CD14-positive monocyte (primary cell): Measurements from ENCODE around the gene HSD17B13. TPM values are rescaled to one million over a fixed set of nuclear protein-coding genes. Genes with fewer than 3 reads are reported as not detected.

Experiments
- DNase-seq, 3 donors: peaks; one replicate each; pipeline ENCODE4 v3.0.0-alpha.2; 2011 to 2022
- H2AFZ ChIP-seq: 2 replicates; pipeline ENCODE4 v1.6.0; 2012; ENCODE audit warnings: mild to moderate bottlenecking, low read depth, low read length, inconsistent platforms; ENCODE audit not compliant: insufficient read depth, poor library complexity, severe bottlenecking
- H3K27ac ChIP-seq, 2 donors: 1 replicate in 1 of 2; 2 replicates in 1 of 2; pipeline ENCODE4 v1.5.1; 2012 to 2013; ENCODE audit warnings: low read length in 2 of 2, control low read depth in 1 of 2, inconsistent platforms in 1 of 2, low read depth in 1 of 2, mild to moderate bottlenecking in 1 of 2
- H3K27me3 ChIP-seq, 2 donors: one replicate each; pipeline versions ENCODE4 v1.6.0 to v1.6.1; 2011 to 2013; ENCODE audit warnings: low read length in 2 of 2; ENCODE audit not compliant: control insufficient read depth in 2 of 2, insufficient read depth in 2 of 2
- H3K36me3 ChIP-seq, 2 donors: replicated peaks in 1 of 2; 1 replicate in 1 of 2; 2 replicates in 1 of 2; pipeline versions ENCODE4 v1.5.1 to v1.6.1; 2012 to 2013; ENCODE audit warnings: low read length in 2 of 2, control low read depth in 1 of 2, inconsistent platforms in 1 of 2, mild to moderate bottlenecking in 1 of 2; ENCODE audit not compliant: insufficient read depth in 2 of 2, control insufficient read depth in 1 of 2
- H3K4me1 ChIP-seq, 2 donors: 1 replicate in 1 of 2; 2 replicates in 1 of 2; pipeline versions ENCODE4 v1.5.1 to v1.6.1; 2012 to 2013; ENCODE audit warnings: low read length in 2 of 2, control low read depth in 1 of 2, inconsistent platforms in 1 of 2, mild to moderate bottlenecking in 1 of 2, moderate library complexity in 1 of 2; ENCODE audit not compliant: insufficient read depth in 2 of 2, control insufficient read depth in 1 of 2
- H3K4me2 ChIP-seq: replicated peaks from 2 replicates; pipeline ENCODE3; 2012; ENCODE audit warnings: low read length, moderate library complexity, mild to moderate bottlenecking; ENCODE audit not compliant: poor library complexity, severe bottlenecking; ENCODE audit errors: extremely low read depth
- H3K4me3 ChIP-seq, 3 experiments: fragments of 200-600 bp in 1 of 3; sonication (generic) in 1 of 3; replicated peaks in 1 of 3; 1 replicate in 2 of 3; 2 replicates in 1 of 3; pipeline ENCODE4 v1.5.1; 2011 to 2013; ENCODE audit warnings: low read length in 3 of 3, mild to moderate bottlenecking in 3 of 3, control low read depth in 2 of 3, low read depth in 2 of 3, inconsistent platforms in 1 of 3, moderate library complexity in 1 of 3
- H3K79me2 ChIP-seq: 2 replicates; pipeline ENCODE4 v1.6.0; 2012; ENCODE audit warnings: mild to moderate bottlenecking, control low read depth, inconsistent platforms, low read length, moderate library complexity; ENCODE audit not compliant: insufficient read depth
- H3K9ac ChIP-seq: 2 replicates; pipeline ENCODE4 v1.6.0; 2017; ENCODE audit warnings: low read length, mild to moderate bottlenecking; ENCODE audit not compliant: insufficient read depth, poor library complexity, severe bottlenecking
- H3K9me3 ChIP-seq, 2 donors: replicated peaks in 1 of 2; 1 replicate in 1 of 2; 2 replicates in 1 of 2; pipeline versions ENCODE4 v1.5.1 to v1.6.1; 2012 to 2013; ENCODE audit warnings: low read length in 2 of 2, control low read depth in 1 of 2; ENCODE audit not compliant: control insufficient read depth in 1 of 2, insufficient read depth in 1 of 2
- H4K20me1 ChIP-seq: 2 replicates; pipeline ENCODE4 v1.6.0; 2012; ENCODE audit warnings: mild to moderate bottlenecking, low read length, control low read depth, moderate library complexity; ENCODE audit not compliant: insufficient read depth
- H3K27ac Mint-ChIP-seq, 7 donors: one replicate each; pipeline ENCODE4 v1.8.0; 2020; ENCODE audit warnings: mild to moderate bottlenecking in 7 of 7, mixed read lengths in 7 of 7, moderate library complexity in 6 of 7, inconsistent platforms in 2 of 7
- H3K27me3 Mint-ChIP-seq, 3 donors: one replicate each; pipeline ENCODE4 v1.8.0; 2021 to 2022; ENCODE audit warnings: low read depth in 3 of 3, mild to moderate bottlenecking in 3 of 3, mixed read lengths in 3 of 3, moderate library complexity in 3 of 3, inconsistent platforms in 1 of 3
- H3K36me3 Mint-ChIP-seq, 2 donors: one replicate each; pipeline ENCODE4 v1.8.0; 2020; ENCODE audit warnings: mixed read lengths in 2 of 2, inconsistent platforms in 1 of 2, mild to moderate bottlenecking in 1 of 2
- H3K4me1 Mint-ChIP-seq: one replicate; pipeline ENCODE4 v1.8.0; 2020; ENCODE audit warnings: mild to moderate bottlenecking, mixed read lengths
- H3K4me3 Mint-ChIP-seq, 2 donors: one replicate each; pipeline ENCODE4 v1.8.0; 2020; ENCODE audit warnings: mild to moderate bottlenecking in 2 of 2, mixed read lengths in 2 of 2, moderate library complexity in 1 of 2
- H3K9me3 Mint-ChIP-seq, 7 donors: one replicate each; pipeline ENCODE4 v1.8.0; 2020 to 2022; ENCODE audit warnings: mixed read lengths in 7 of 7, mild to moderate bottlenecking in 6 of 7, moderate library complexity in 6 of 7, inconsistent platforms in 2 of 7
- WGBS: methylation state at CpG from one replicate; pipeline ENCODE4 v1.1.5; 2013; ENCODE audit warnings: missing lambda C conversion rate; ENCODE audit not compliant: insufficient coverage; 5-methylcytosine and 5-hydroxymethylcytosine counted together
- intact Hi-C, 2 donors: fragments of 100-400 bp; cut with micrococcal nuclease; formaldehyde crosslinking; loops; one replicate each; pipeline versions ENCODE4 v1.15.0 to v1.15.1; 2023
- polyA plus RNA-seq, 3 donors: library from polyadenylated mRNA; depleted of rRNA in 1 of 3; unstranded in 2 of 3; stranded (reverse) in 1 of 3; fragments of 300-500 nt in 2 of 3; fragments of >200 nt in 1 of 3; fragmentation: Illumina TruSeq in 2 of 3; gene quantifications; 1 replicate in 2 of 3; 2 replicates in 1 of 3; pipeline ENCODE4 v1.2.3, GENCODE V29; 2012 to 2021
- TF ChIP-seq, protein P1 (sequence below): fragments of 200-600 bp; IDR thresholded peaks from one replicate; pipeline ENCODE4 v1.8.0; 2022; ENCODE audit warnings: antibody characterized with exemption, mild to moderate bottlenecking

HSD17B13 gene
- polyA plus RNA-seq, 3 donors = 0.08 to 0.73 TPM; not detected in 1

DNA sequence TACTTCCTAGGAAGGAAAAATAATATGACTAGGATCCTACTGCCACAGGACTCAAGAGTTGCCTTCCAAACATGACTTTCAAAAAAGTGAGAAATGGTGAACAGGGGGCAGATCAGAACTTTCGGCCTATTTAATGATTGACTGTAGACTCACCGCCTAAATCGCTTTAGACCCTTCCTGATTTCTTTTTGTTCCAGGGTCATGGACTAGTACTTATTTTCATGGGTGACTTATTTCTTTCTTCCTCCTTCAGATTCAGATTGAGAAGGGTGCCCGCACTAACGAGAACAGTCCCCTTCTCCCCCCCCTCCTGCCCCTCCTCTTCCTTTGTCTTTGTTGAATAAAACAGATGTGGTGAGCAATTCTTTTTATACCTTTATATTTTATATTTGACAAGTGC lies 54.3 kb downstream of the HSD17B13 start:
- Histone ChIP-seq H3K4me2 (no peak overlapping the region), H4K20me1 (no peaks in the 10 kb centered on the region), H3K9ac (no peak overlapping the region), H3K9me3 (no peaks in the 10 kb centered on the region), H3K79me2 (no peaks in the 10 kb centered on the region), H2AFZ (no peak overlapping the region), H3K4me1 (no peaks in the 10 kb centered on the region), H3K4me3 (no peak overlapping the region), H3K27me3 (no peaks in the 10 kb centered on the region), H3K36me3 (no peaks in the 10 kb centered on the region), H3K27ac (no peak overlapping the region)
- Mint-ChIP-seq H3K27me3 (peaks cover 0 to 4% (median 0%) of the 10 kb centered on the region in 3 donors), H3K27ac (no peak overlapping the region), H3K9me3 (peaks cover 0 to 2% (median 0%) of the 10 kb centered on the region in 7 donors), H3K36me3 (no peaks in the 10 kb centered on the region), H3K4me1 (peaks cover 9% of the 10 kb centered on the region), H3K4me3 (no peak overlapping the region)
- DNase-seq = no peak
- TF ChIP-seq, protein P1, sequence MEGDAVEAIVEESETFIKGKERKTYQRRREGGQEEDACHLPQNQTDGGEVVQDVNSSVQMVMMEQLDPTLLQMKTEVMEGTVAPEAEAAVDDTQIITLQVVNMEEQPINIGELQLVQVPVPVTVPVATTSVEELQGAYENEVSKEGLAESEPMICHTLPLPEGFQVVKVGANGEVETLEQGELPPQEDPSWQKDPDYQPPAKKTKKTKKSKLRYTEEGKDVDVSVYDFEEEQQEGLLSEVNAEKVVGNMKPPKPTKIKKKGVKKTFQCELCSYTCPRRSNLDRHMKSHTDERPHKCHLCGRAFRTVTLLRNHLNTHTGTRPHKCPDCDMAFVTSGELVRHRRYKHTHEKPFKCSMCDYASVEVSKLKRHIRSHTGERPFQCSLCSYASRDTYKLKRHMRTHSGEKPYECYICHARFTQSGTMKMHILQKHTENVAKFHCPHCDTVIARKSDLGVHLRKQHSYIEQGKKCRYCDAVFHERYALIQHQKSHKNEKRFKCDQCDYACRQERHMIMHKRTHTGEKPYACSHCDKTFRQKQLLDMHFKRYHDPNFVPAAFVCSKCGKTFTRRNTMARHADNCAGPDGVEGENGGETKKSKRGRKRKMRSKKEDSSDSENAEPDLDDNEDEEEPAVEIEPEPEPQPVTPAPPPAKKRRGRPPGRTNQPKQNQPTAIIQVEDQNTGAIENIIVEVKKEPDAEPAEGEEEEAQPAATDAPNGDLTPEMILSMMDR = no peak
- intact Hi-C loops = no loop called here
- WGBS = no CpG with 5 or more reads among the region's 5 CpGs

DNA sequence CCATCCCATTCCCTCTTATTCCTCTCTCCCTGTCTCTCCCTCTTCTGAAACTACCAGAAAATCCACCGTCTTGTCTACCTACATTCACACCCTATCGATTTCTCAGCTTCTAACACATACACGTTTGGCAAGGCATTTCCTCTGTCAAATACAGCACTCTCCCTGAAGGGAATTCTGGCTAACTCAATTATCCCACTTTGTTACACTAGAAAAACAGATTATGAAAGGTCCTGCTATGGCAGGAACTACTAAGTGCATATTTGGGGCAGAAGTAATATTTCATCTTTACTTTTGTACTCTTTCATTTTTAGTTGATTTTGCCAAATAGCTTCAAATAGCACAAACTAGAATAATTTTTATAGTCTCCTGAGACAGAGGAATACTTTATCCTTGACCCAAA lies 55.7 kb downstream of the HSD17B13 start:
- Histone ChIP-seq H3K9ac (no peak overlapping the region), H4K20me1 (no peaks in the 10 kb centered on the region), H2AFZ (no peak overlapping the region), H3K27me3 (no peaks in the 10 kb centered on the region), H3K4me2 (no peak overlapping the region), H3K27ac (no peak overlapping the region), H3K9me3 (peaks cover 5 to 6% of the 10 kb centered on the region in 2 donors), H3K36me3 (no peaks in the 10 kb centered on the region), H3K79me2 (no peaks in the 10 kb centered on the region), H3K4me1 (no peaks in the 10 kb centered on the region), H3K4me3 (no peak overlapping the region)
- TF ChIP-seq, protein P1 = no peak
- peaks cover 9% of the 10 kb centered on the region for H3K4me1 Mint-ChIP-seq
- no peak for DNase-seq
- peaks cover 0 to 4% (median 4%) of the 10 kb centered on the region in 3 donors for H3K27me3 Mint-ChIP-seq
- WGBS = 100% methylated on average over 3 of the region's 3 CpGs
- no peak overlapping the region for H3K27ac Mint-ChIP-seq
- H3K9me3 Mint-ChIP-seq = peaks cover 2 to 13% (median 8%) of the 10 kb centered on the region in 7 donors
- no peaks in the 10 kb centered on the region for H3K36me3 Mint-ChIP-seq
- no peak overlapping the region for H3K4me3 Mint-ChIP-seq
- intact Hi-C loops = no loop called here
